HG02943 (cell line): ENCODE measurements around the gene UNK.

Experiments
- ATAC-seq: cut with Tn5 transposase; IDR thresholded peaks from one replicate; pipeline ENCODE4 v1.9.1; 2021; ENCODE audit warnings: mild to moderate bottlenecking, low read depth, moderate library complexity; ENCODE audit not compliant: unreplicated experiment

Gene UNK

DNA sequence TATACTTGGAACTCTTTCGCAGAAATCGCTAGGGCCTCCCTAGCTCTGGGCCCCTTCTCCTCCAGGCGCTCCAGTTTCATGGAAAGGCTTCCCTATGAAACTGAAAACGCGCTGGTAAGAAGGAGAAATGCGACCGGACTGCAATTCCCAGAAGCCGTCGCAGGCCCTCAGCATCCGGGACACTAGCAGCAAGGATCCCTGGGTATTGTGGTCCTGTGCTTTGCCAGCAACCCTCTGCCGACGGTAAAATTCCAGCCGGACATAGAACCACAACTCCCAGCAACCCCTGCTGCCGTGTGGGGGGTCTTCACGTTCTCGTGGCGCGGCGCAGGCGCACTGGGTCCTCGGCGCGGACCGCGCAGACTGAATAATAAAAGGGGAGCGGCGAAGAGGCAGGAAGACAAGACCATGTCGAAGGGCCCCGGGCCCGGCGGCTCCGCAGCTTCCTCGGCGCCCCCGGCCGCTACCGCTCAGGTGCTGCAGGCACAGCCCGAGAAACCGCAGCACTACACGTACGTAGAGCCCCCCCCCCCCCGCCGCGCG is at the start of gene UNK:
UNK (plus strand) TSS at position 334 of the 543 bp plus-strand sequence; CDS start at position 409, 75 bp downstream.
- ATAC-seq, result peak; percentile 63

- ATAC-seq, result no peak
These were observed 48.3 kb upstream of the UNK start for GRCh38 chr17:75736173-75736835.

DNA sequence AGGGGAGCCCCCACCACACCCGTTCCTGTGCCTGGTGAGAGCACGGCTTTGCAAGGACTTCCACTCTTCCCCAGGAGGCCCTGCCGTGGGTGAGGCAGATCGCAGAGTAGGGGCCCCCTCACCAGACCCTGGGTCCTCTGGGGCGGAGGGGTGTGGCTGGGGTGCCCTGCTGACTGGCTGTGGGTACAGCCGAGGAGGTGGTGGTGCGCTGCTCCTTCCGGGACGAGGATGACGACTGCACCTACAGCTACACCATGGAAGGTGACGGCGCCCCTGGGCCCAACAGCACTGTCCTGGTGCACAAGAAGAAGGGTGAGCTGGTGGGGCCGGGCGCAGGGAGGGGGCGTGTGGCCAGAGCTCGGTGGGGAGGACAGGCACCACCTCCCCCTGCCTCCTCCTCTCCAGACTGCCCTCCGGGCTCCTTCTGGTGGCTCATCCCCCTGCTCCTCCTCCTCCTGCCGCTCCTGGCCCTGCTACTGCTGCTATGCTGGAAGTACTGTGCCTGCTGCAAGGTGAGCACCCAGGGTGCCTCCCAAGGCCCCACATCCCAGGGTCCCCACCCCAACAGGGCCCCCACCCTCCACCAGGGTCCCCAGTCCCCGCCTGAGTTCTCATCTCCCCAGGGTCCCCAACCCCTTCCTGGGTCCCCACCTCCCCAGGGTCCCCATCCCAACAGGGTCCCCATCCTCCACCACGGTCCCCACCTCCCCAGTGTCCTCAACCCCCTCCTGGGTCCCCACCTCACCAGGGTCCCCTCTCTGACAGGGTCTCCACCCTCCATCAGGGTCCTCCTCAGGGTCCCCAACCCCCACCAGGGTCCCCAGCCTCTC is 47.3 kb upstream of the UNK start:
- ATAC-seq, result no peak

GRCh38 chr17:75738218-75738802 is 46.3 kb upstream of the UNK start:
- no peak for ATAC-seq

- ATAC-seq, result no peak
These were observed 45.4 kb upstream of the UNK start for GRCh38 chr17:75739174-75739573.

- ATAC-seq, result no peak
These were observed 44.8 kb upstream of the UNK start for GRCh38 chr17:75739801-75740200.

- no peak for ATAC-seq
These were observed 44.4 kb upstream of the UNK start for GRCh38 chr17:75740215-75740614.

- no peak for ATAC-seq
These were observed 44.0 kb upstream of the UNK start for GRCh38 chr17:75740631-75741077.

- no peak for ATAC-seq
These were observed 42.3 kb upstream of the UNK start for GRCh38 chr17:75742337-75742736.

- ATAC-seq, result no peak
These were observed 40.9 kb upstream of the UNK start for GRCh38 chr17:75743625-75744206.

GRCh38 chr17:75748706-75749105 is 35.9 kb upstream of the UNK start:
- ATAC-seq, result no peak

- no peak for ATAC-seq
These were observed 34.8 kb upstream of the UNK start for GRCh38 chr17:75749545-75750389.

- ATAC-seq, result no peak
These were observed 33.8 kb upstream of the UNK start for GRCh38 chr17:75750661-75751423.

- no peak for ATAC-seq
These were observed 32.8 kb upstream of the UNK start for GRCh38 chr17:75751676-75752404.

DNA sequence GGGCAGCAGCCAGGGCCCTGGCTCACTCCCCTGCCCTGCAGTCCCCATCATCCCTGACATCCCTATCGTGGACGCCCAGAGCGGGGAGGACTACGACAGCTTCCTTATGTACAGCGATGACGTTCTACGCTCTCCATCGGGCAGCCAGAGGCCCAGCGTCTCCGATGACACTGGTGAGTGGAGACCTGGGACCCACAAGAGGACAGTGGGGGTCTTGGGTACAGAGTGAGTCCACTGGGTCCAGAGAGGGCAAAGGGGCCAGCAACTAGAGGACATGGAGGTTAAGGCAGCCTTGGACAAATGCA is 32.2 kb upstream of the UNK start:
- no peak for ATAC-seq

DNA sequence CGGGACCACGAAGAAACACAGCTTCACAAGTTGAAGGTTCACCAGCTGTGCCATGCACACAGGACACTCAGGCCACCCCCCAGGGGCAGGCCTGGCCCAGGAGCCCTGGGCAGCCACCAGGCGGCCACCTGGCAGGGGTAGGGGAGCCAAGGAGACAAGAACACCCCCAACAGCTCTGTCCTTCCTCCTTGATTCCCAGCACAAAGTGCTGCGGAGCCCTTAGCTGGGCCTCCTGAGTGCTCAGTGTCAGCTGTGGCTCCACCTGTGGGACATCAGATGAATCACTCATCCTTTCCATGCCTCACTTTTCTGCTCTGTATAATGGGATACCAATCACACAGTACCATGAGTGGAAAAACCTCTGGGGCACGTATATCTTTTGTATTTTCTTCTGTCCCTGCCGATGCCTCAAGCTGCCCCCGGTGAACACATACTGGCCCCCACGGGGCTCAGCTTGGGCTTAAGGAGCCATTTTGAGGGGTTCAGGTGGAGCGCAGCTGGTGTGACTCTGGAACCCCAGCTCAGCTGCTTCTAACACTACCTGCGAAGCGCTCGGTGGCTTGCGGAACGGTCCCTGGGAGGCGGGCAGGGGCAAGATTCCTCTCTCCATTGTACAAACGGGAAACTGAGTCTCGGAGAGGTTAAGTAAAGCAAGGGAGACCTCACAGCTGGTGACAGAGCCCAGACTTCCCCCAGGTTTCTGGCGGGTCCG is 31.6 kb upstream of the UNK start:
- ATAC-seq, result no peak

DNA sequence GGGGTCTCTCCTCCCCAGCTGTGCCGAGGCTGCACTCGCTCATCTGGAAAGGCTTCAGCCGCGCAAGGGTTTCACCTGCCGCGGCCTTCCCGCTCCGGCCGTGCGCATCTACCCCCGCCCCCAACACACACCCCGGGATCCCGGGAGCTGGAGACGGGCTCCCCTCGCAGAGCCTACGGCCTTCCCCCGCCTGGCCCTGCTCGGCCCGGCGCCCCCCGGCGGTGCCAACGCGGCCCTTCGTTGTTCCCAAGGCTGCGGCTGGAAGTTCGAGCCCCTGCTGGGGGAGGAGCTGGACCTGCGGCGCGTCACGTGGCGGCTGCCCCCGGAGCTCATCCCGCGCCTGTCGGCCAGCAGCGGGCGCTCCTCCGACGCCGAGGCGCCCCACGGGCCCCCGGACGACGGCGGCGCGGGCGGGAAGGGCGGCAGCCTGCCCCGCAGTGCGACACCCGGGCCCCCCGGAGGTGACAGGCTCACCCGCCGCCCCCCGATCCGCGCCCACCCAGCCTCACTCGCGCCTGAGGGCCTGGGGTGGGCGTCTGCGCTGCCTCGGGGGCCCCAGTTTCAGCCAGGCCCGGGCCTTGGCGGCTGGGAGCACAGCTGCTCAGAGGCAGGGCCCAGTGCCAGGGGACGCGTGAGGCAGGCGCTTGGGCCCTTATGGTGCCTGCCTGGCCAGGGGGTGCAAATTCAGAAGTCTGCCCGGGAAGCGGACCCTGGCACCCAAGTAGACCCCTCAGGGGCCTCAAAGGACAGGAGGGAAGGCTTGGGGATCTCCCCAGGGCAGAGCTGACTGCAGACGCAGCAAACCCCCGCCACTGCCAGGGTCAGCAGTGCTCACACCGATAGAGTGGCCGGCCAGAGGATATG is 30.9 kb upstream of the UNK start:
- ATAC-seq, result no peak
